Measurements from ENCODE around the gene SERPINA1. TPM values are rescaled to one million over a fixed set of nuclear protein-coding genes. Genes with fewer than 3 reads are reported as not detected.
"Not testable (repeated sequence)": the region's sequence is repeated elsewhere in the genome, so short reads cannot be mapped to it uniquely, and the experiment has no call there.

SERPINA1 gene
- total and polyA plus RNA-seq, 2 donors from 2014 or later = 1,861 to 2,184 TPM

- Histone ChIP-seq H3K27ac (ENCODE audit: low read depth in 2 of 2, low read length in 2 of 2) (no peak overlapping the region), H3K4me3 (ENCODE audit: low read length in 3 of 3) (no peak overlapping the region), H3K9ac (ENCODE audit: low read length in 3 of 3) (no peak overlapping the region), H3K36me3 (ENCODE audit: control insufficient read depth in 2 of 3, insufficient read depth in 3 of 3, low read length in 3 of 3) (no peaks in the 10 kb centered on the region), H3K27me3 (ENCODE audit: control insufficient read depth, insufficient read depth, low read length) (no peaks in the 10 kb centered on the region), H3K9me3 (ENCODE audit: control insufficient read depth in 2 of 3, insufficient read depth in 1 of 3, low read length in 3 of 3) (no peaks in the 10 kb centered on the region), H3K4me1 (ENCODE audit: control insufficient read depth in 2 of 3, insufficient read depth in 2 of 3, low read depth in 1 of 3, low read length in 3 of 3) (no peaks in the 10 kb centered on the region)
- FAIRE-seq = no peak
- no peak for TF ChIP-seq CTCF (IDR thresholded peaks at IDR 0.05; ENCODE audit: borderline replicate concordance, extremely low read depth, insufficient read depth)
- intact Hi-C loops (cut with DNase I) = no loop called here
- DNase-seq = no peak
Measured at GRCh38 chr14:94349276-94349675, 39.1 kb downstream of the SERPINA1 start.

- Histone ChIP-seq H3K4me3 (ENCODE audit: low read length in 3 of 3) (no peak overlapping the region), H3K27ac (ENCODE audit: low read depth in 2 of 2, low read length in 2 of 2) (no peak overlapping the region), H3K9ac (ENCODE audit: low read length in 3 of 3) (no peak overlapping the region), H3K36me3 (ENCODE audit: control insufficient read depth in 2 of 3, insufficient read depth in 3 of 3, low read length in 3 of 3) (no peaks in the 10 kb centered on the region), H3K9me3 (ENCODE audit: control insufficient read depth in 2 of 3, insufficient read depth in 1 of 3, low read length in 3 of 3) (no peaks in the 10 kb centered on the region), H3K27me3 (ENCODE audit: control insufficient read depth, insufficient read depth, low read length) (no peaks in the 10 kb centered on the region), H3K4me1 (ENCODE audit: control insufficient read depth in 2 of 3, insufficient read depth in 2 of 3, low read depth in 1 of 3, low read length in 3 of 3) (no peaks in the 10 kb centered on the region)
- no peak for FAIRE-seq
- no peak for TF ChIP-seq CTCF (IDR thresholded peaks at IDR 0.05; ENCODE audit: borderline replicate concordance, extremely low read depth, insufficient read depth)
- DNase-seq = no peak
- intact Hi-C loops (cut with DNase I) = no loop called here
Measured at GRCh38 chr14:94348836-94349235, 39.6 kb downstream of the SERPINA1 start.

GRCh38 chr14:94346841-94347240, 41.6 kb downstream of the SERPINA1 start:
- H3K4me1 ChIP-seq (ENCODE audit: control insufficient read depth in 2 of 3, insufficient read depth in 2 of 3, low read depth in 1 of 3, low read length in 3 of 3) = peaks cover 0 to 13% (median 6%) of the 10 kb centered on the region in 3 donors
- FAIRE-seq (no peak), DNase-seq (no peak)
- H3K4me3 ChIP-seq (ENCODE audit: low read length in 3 of 3) = no peak overlapping the region
- no peaks in the 10 kb centered on the region for H3K36me3 ChIP-seq (ENCODE audit: control insufficient read depth in 2 of 3, insufficient read depth in 3 of 3, low read length in 3 of 3)
- intact Hi-C loops (cut with DNase I) = no loop called here
- no peaks in the 10 kb centered on the region for H3K27me3 ChIP-seq (ENCODE audit: control insufficient read depth, insufficient read depth, low read length)
- no peak overlapping the region for H3K27ac ChIP-seq (ENCODE audit: low read depth in 2 of 2, low read length in 2 of 2)
- TF ChIP-seq CTCF (IDR thresholded peaks at IDR 0.05; ENCODE audit: borderline replicate concordance, extremely low read depth, insufficient read depth) = no peak
- H3K9ac ChIP-seq (ENCODE audit: low read length in 3 of 3) = no peak overlapping the region
- H3K9me3 ChIP-seq (ENCODE audit: control insufficient read depth in 2 of 3, insufficient read depth in 1 of 3, low read length in 3 of 3) = no peaks in the 10 kb centered on the region

GRCh38 chr14:94346065-94346786, 42.2 kb downstream of the SERPINA1 start:
- H3K36me3 ChIP-seq (ENCODE audit: control insufficient read depth in 2 of 3, insufficient read depth in 3 of 3, low read length in 3 of 3); FAIRE-seq; H3K4me3 ChIP-seq (ENCODE audit: low read length in 3 of 3); H3K27me3 ChIP-seq (ENCODE audit: control insufficient read depth, insufficient read depth, low read length); intact Hi-C loops (cut with DNase I); DNase-seq; H3K9me3 ChIP-seq (ENCODE audit: control insufficient read depth in 2 of 3, insufficient read depth in 1 of 3, low read length in 3 of 3); H3K27ac ChIP-seq (ENCODE audit: low read depth in 2 of 2, low read length in 2 of 2); H3K9ac ChIP-seq (ENCODE audit: low read length in 3 of 3): not testable (repeated sequence)
- H3K4me1 ChIP-seq (ENCODE audit: control insufficient read depth in 2 of 3, insufficient read depth in 2 of 3, low read depth in 1 of 3, low read length in 3 of 3) = peaks cover 0 to 15% (median 7%) of the 10 kb centered on the region in 3 donors
